Smooth muscle cell (in vitro differentiated cells): ENCODE data around the gene MPST. TPM values are rescaled to one million over a fixed set of nuclear protein-coding genes. Genes with fewer than 3 reads are reported as not detected.

Experiments
- DNase-seq: peaks from one replicate; lab custom pipeline; 2025; ENCODE audit not compliant: unreplicated experiment; lab: John Stamatoyannopoulos, UW
- H2AFZ ChIP-seq: fragments of 200-600 bp; sonication (generic); 2 replicates; pipeline ENCODE4 v1.6.0; 2016; ENCODE audit warnings: antibody characterized with exemption, low read depth, mild to moderate bottlenecking
- H3F3A ChIP-seq: fragments of 200-600 bp; sonication (generic); 2 replicates; pipeline ENCODE4 v1.6.0; 2017; ENCODE audit warnings: antibody characterized with exemption, low read depth
- H3K27ac ChIP-seq: fragments of 200-600 bp; sonication (generic); 2 replicates; pipeline ENCODE4 v1.5.1; 2016; ENCODE audit warnings: low read depth, mild to moderate bottlenecking
- H3K27me3 ChIP-seq: fragments of 200-600 bp; sonication (generic); 2 replicates; pipeline ENCODE4 v1.6.1; 2016; ENCODE audit warnings: low read depth, mild to moderate bottlenecking
- H3K36me3 ChIP-seq: fragments of 200-600 bp; sonication (generic); 2 replicates; pipeline ENCODE4 v1.5.1; 2016; ENCODE audit warnings: low read depth
- H3K4me1 ChIP-seq: fragments of 200-600 bp; sonication (generic); 2 replicates; pipeline ENCODE4 v1.5.1; 2016; ENCODE audit warnings: low read depth
- H3K4me2 ChIP-seq: fragments of 200-600 bp; sonication (generic); 2 replicates; pipeline ENCODE4 v1.6.0; 2016; ENCODE audit warnings: mild to moderate bottlenecking
- H3K4me3 ChIP-seq: fragments of 200-600 bp; sonication (generic); 2 replicates; pipeline ENCODE4 v1.5.1; 2016; ENCODE audit warnings: mild to moderate bottlenecking
- H3K79me2 ChIP-seq: fragments of 200-600 bp; sonication (generic); 2 replicates; pipeline ENCODE4 v1.6.0; 2016; ENCODE audit warnings: low read depth, mild to moderate bottlenecking
- H3K9ac ChIP-seq: fragments of 200-600 bp; sonication (generic); 2 replicates; pipeline ENCODE4 v1.6.0; 2016; ENCODE audit warnings: low read depth
- H3K9me3 ChIP-seq: fragments of 200-600 bp; sonication (generic); replicated peaks from 2 replicates; pipeline ENCODE4 v1.5.1; 2016; ENCODE audit warnings: low read depth
- H4K20me1 ChIP-seq: fragments of 200-600 bp; sonication (generic); 2 replicates; pipeline ENCODE4 v1.6.0; 2016; ENCODE audit warnings: low read depth
- WGBS: methylation state at CpG from one replicate; pipeline ENCODE4 v1.1.7; 2016; ENCODE audit warnings: low lambda C conversion rate; 5-methylcytosine and 5-hydroxymethylcytosine counted together
- polyA plus RNA-seq: library from polyadenylated mRNA; unstranded; fragments of >200 nt; fragmentation: Nextera tagmentation; extraction: Ambion mirVana; gene quantifications from 2 replicates; pipeline ENCODE4 v1.2.1, GENCODE V29; 2016
- total RNA-seq: library from RNA; depleted of rRNA; stranded (reverse); fragments of >200 nt; gene quantifications from 2 replicates; pipeline ENCODE4 v1.2.3, GENCODE V29; 2014
- TF ChIP-seq, protein P1 (sequence below): fragments of 200-600 bp; sonication (generic); IDR thresholded peaks from 2 replicates; pipeline ENCODE4 v1.5.1; 2017; ENCODE audit warnings: borderline replicate concordance, mild to moderate bottlenecking, antibody characterized with exemption; ENCODE audit not compliant: insufficient read depth, poor library complexity, severe bottlenecking

Gene MPST
- total and polyA plus RNA-seq, 2 experiments from 2014 or later = 49.9 to 119 TPM

DNA sequence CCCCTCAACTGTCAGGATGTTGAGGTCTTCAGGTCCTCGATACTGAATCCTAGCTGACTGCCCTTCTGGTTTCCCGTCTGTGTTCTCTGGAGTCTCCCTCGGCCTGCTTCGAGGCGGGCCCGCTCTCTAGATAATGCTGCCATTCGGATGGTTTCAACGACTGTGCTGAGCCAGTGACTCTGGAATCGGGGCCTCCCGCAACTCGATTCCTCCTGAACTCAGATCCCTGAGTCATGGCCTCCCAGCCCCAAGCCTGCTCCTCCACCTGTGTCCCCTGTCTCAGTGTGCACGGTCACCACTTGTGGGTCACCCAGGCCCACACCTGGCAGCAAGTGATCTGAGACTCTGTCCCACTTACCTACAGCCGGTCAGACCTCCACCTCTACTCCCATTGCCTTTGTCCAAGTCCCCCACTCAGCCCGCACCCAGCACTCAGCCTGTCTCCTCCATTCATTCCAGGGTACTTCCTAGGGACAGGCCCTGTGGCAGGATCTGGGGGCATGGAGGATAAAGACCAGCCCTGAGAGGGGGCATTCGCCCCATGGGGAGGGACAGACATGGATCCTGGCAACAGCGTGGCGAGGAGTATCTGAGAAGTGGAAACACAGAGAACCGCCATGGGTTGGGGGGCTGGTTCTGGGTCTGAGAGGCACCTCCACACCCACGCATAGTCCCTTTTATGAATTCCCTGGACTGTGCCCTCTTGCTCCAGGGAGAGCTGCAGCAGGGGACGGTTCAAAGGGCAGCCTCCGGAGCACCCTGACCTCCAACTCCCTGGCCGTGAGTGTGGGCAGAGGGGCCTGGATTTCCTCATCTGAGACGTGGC lies 14.3 kb downstream of the MPST start:
- 84% methylated on average over 23 of the region's 23 CpGs for WGBS
- Histone ChIP-seq H3K27me3 (no peaks in the 10 kb centered on the region), H3K27ac (no peak overlapping the region), H2AFZ (no peak overlapping the region), H3F3A (peaks cover 3% of the 10 kb centered on the region), H3K36me3 (no peaks in the 10 kb centered on the region), H3K9me3 (no peaks in the 10 kb centered on the region), H3K4me3 (no peak overlapping the region), H3K79me2 (no peaks in the 10 kb centered on the region), H3K4me1 (no peaks in the 10 kb centered on the region), H3K4me2 (no peak overlapping the region), H4K20me1 (no peaks in the 10 kb centered on the region), H3K9ac (no peak overlapping the region)
- TF ChIP-seq, protein P1, sequence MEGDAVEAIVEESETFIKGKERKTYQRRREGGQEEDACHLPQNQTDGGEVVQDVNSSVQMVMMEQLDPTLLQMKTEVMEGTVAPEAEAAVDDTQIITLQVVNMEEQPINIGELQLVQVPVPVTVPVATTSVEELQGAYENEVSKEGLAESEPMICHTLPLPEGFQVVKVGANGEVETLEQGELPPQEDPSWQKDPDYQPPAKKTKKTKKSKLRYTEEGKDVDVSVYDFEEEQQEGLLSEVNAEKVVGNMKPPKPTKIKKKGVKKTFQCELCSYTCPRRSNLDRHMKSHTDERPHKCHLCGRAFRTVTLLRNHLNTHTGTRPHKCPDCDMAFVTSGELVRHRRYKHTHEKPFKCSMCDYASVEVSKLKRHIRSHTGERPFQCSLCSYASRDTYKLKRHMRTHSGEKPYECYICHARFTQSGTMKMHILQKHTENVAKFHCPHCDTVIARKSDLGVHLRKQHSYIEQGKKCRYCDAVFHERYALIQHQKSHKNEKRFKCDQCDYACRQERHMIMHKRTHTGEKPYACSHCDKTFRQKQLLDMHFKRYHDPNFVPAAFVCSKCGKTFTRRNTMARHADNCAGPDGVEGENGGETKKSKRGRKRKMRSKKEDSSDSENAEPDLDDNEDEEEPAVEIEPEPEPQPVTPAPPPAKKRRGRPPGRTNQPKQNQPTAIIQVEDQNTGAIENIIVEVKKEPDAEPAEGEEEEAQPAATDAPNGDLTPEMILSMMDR = no peak
- DNase-seq = no peak

DNA sequence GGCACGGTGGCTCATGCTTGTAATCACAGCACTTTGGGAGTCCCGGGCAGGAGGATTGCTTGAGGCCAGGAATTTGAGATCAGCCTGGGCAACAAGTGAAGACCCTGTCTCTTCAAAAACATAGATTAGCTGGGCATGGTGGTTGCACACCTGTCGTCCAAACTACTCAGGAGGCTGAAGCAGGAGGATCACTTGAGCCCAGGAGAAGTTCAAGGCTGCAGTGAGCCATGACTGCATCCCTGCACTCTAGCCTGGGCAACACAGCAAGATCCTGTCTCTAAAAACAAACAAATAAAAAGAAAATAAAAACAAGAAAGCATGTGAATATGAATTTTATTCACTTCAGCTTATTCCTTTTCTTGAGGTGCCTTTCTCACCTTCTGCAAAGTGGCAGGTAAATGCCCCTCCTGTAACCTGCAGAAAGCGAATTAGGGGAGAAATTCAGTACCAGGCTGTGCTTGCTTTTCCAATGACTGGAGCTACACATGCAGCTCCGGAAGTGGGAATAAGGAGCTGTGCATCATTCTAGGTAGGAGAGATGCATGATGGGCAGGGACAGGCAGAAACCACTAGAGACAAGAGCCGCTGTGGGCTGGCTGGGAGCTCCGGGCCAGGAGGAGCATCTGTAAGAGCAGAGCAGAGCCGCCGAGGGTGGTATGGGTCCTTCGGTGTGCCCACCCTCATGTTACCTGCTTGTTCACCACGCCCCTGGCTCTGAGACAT lies 17.3 kb downstream of the MPST start:
- no peak overlapping the region for H3K4me2 ChIP-seq
- no peak overlapping the region for H2AFZ ChIP-seq
- no peak for DNase-seq
- no peaks in the 10 kb centered on the region for H4K20me1 ChIP-seq
- H3K79me2 ChIP-seq = no peaks in the 10 kb centered on the region
- H3K4me3 ChIP-seq = no peak overlapping the region
- H3K27me3 ChIP-seq = no peaks in the 10 kb centered on the region
- no peak overlapping the region for H3K9ac ChIP-seq
- no peaks in the 10 kb centered on the region for H3K36me3 ChIP-seq
- H3K27ac ChIP-seq = no peak overlapping the region
- H3F3A ChIP-seq = peaks cover 3% of the 10 kb centered on the region
- no peaks in the 10 kb centered on the region for H3K4me1 ChIP-seq
- 90% methylated on average over 11 of the region's 11 CpGs for WGBS
- H3K9me3 ChIP-seq = no peaks in the 10 kb centered on the region
- TF ChIP-seq, protein P1 = no peak

DNA sequence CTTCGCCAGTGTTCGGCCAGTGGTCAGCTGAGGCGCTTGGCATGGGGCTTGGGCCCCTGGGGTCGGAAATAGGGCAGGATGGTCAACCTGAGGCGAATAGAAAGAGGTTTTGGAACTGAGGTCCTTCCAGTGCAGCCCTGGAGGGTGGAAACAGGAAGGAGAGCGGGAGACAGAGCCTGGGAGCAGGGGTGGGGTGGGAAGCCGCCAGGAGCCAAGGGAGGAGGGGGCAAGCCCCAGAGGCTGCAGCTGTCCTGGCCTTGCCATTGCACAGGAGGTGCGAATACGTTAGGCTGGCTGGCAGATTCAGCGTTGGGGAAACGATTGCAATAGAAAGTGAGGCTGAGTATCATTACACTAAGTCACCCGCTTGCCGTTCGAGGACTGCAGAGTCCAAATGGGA lies 18.1 kb downstream of the MPST start:
- no peaks in the 10 kb centered on the region for H3K79me2 ChIP-seq
- TF ChIP-seq, protein P1 = no peak
- no peak overlapping the region for H3K9ac ChIP-seq
- peaks cover 3% of the 10 kb centered on the region for H3F3A ChIP-seq
- H3K4me1 ChIP-seq = no peaks in the 10 kb centered on the region
- H3K4me2 ChIP-seq = no peak overlapping the region
- no peak overlapping the region for H3K27ac ChIP-seq
- WGBS = 85% methylated on average over 12 of the region's 14 CpGs
- H3K9me3 ChIP-seq = no peaks in the 10 kb centered on the region
- no peak overlapping the region for H3K4me3 ChIP-seq
- DNase-seq = no peak
- no peaks in the 10 kb centered on the region for H3K27me3 ChIP-seq
- no peaks in the 10 kb centered on the region for H3K36me3 ChIP-seq
- no peaks in the 10 kb centered on the region for H4K20me1 ChIP-seq
- no peak overlapping the region for H2AFZ ChIP-seq
